ENCODE measurements around the gene CD93. TPM values are rescaled to one million over a fixed set of nuclear protein-coding genes. Genes with fewer than 3 reads are reported as not detected.

Gene CD93
- total and polyA plus RNA-seq, 8 donors = 2.9 to 63.5 (median 6.7) TPM

GRCh38 chr20:23036371-23036770, 49.8 kb downstream of the CD93 start:
- Histone ChIP-seq H3K9me3 (no peaks in the 10 kb centered on the region), H3K27me3 (peaks cover 0 to 48% (median 15%) of the 10 kb centered on the region in 3 donors), H3K27ac (no peak overlapping the region), H3K36me3 (no peaks in the 10 kb centered on the region), H3K4me3 (no peak overlapping the region), H3K4me1 (peaks cover 5 to 8% (median 8%) of the 10 kb centered on the region in 4 donors)
- intact Hi-C loops (cut with DNase I; ENCODE audit: low total_unique reads) = loop anchor here (10.0 kb wide), 1 partner anchor 342 kb away; no protein-coding TSS in a partner anchor
- WGBS, 5 donors = 94 to 97% (median 95%) methylated on average over 11 of the region's 11 CpGs
- TF ChIP-seq POLR2A (IDR thresholded peaks at IDR 0.05) (no peak), CTCF (IDR thresholded peaks at IDR 0.05) (no peak), POLR2AphosphoS5 (IDR thresholded peaks at IDR 0.05) (no peak), EP300 (IDR thresholded peaks at IDR 0.05) (no peak)
- DNase-seq = no peak

GRCh38 chr20:23035731-23036130, 50.4 kb downstream of the CD93 start:
- no peak for TF ChIP-seq POLR2A (IDR thresholded peaks at IDR 0.05)
- TF ChIP-seq POLR2AphosphoS5 (IDR thresholded peaks at IDR 0.05) = no peak
- no peak for TF ChIP-seq CTCF (IDR thresholded peaks at IDR 0.05)
- TF ChIP-seq EP300 (IDR thresholded peaks at IDR 0.05) = no peak
- no peak for DNase-seq
- Histone ChIP-seq H3K4me3 (peak overlapping the region; percentile 15 to 42 (median 25)), H3K4me1 (peaks cover 5 to 8% (median 8%) of the 10 kb centered on the region in 4 donors), H3K36me3 (no peaks in the 10 kb centered on the region), H3K27ac (no peak overlapping the region), H3K27me3 (peaks cover 0 to 48% (median 15%) of the 10 kb centered on the region in 3 donors), H3K9me3 (no peaks in the 10 kb centered on the region)
- intact Hi-C loops (cut with DNase I; ENCODE audit: low total_unique reads) = loop anchor here (10.0 kb wide), 1 partner anchor 341 kb away; no protein-coding TSS in a partner anchor
- WGBS, 5 donors = 90 to 96% (median 93%) methylated on average over 28 to 41 of the region's 41 CpGs

- Histone ChIP-seq H3K9me3 (no peaks in the 10 kb centered on the region), H3K36me3 (no peaks in the 10 kb centered on the region), H3K4me3 (peak within 1 kb of the TSS; percentile 15 to 42 (median 25)), H3K27me3 (peaks cover 0 to 41% (median 15%) of the 10 kb centered on the region in 3 donors), H3K4me1 (peaks cover 5 to 8% (median 8%) of the 10 kb centered on the region in 4 donors), H3K27ac (no peak within 1 kb of the TSS)
- DNase-seq = peak in 1 of 2 donors; percentile 59
- 20 to 46% (median 27%) methylated on average over 29 to 83 of the region's 83 CpGs for WGBS, 5 donors
- TF ChIP-seq POLR2A (IDR thresholded peaks at IDR 0.05) = no peak
- TF ChIP-seq CTCF (IDR thresholded peaks at IDR 0.05) = no peak
- TF ChIP-seq EP300 (IDR thresholded peaks at IDR 0.05) = no peak
- no peak for TF ChIP-seq POLR2AphosphoS5 (IDR thresholded peaks at IDR 0.05)
- intact Hi-C loops (cut with DNase I; ENCODE audit: low total_unique reads) = loop anchor here (10.0 kb wide), 1 partner anchor 340 kb away; no protein-coding TSS in a partner anchor
These were observed 51.1 kb downstream of the CD93 start, which contains the start of gene SSTR4 for GRCh38 chr20:23034721-23035671. Gene SSTR4 (plus strand): TSS chr20:23035312. CDS start chr20:23035484, 172 bp downstream.

- WGBS, 5 donors = 80 to 94% (median 91%) methylated on average over 4 of the region's 4 CpGs
- intact Hi-C loops (cut with DNase I; ENCODE audit: low total_unique reads) = loop anchor here (10.0 kb wide), 1 partner anchor 339 kb away; no protein-coding TSS in a partner anchor
- Histone ChIP-seq H3K4me3 (no peak overlapping the region), H3K27ac (no peak overlapping the region), H3K9me3 (no peaks in the 10 kb centered on the region), H3K27me3 (peaks cover 0 to 39% (median 15%) of the 10 kb centered on the region in 3 donors), H3K4me1 (peaks cover 5 to 8% (median 8%) of the 10 kb centered on the region in 4 donors), H3K36me3 (no peaks in the 10 kb centered on the region)
- TF ChIP-seq POLR2AphosphoS5 (IDR thresholded peaks at IDR 0.05) (no peak), CTCF (IDR thresholded peaks at IDR 0.05) (no peak), POLR2A (IDR thresholded peaks at IDR 0.05) (no peak), EP300 (IDR thresholded peaks at IDR 0.05) (no peak)
- DNase-seq = no peak
These were observed 52.2 kb downstream of the CD93 start for GRCh38 chr20:23033918-23034317.
